ENCODE results near the gene ARHGAP15. TPM values are rescaled to one million over a fixed set of nuclear protein-coding genes. Genes with fewer than 3 reads are reported as not detected.

The ARHGAP15 gene
- total RNA-seq, 2 donors from 2014 or later: 2.6 to 6.9 TPM

- TF ChIP-seq CTCF (IDR thresholded peaks at IDR 0.05): no peak
Measured at GRCh38 chr2:143586119-143586518, 456.9 kb downstream of the ARHGAP15 start.

GRCh38 chr2:143588746-143589145 lies 459.5 kb downstream of the ARHGAP15 start:
- H3K4me3 ChIP-seq: no peak overlapping the region
- DNase-seq (ENCODE audit: low spot score): no peak
- no peaks in the 10 kb centered on the region for H3K27me3 ChIP-seq
- no peak overlapping the region for H3K27ac ChIP-seq
- peaks cover 0 to 19% of the 10 kb centered on the region in 2 donors for H3K9me3 ChIP-seq
- no peaks in the 10 kb centered on the region for H3K4me1 ChIP-seq
- no peak for TF ChIP-seq CTCF (IDR thresholded peaks at IDR 0.05)
- H3K36me3 ChIP-seq: no peaks in the 10 kb centered on the region

More at GRCh38 chr2:143586119-143586518, 456.9 kb downstream of the ARHGAP15 start:
- no peaks in the 10 kb centered on the region for H3K27me3 ChIP-seq
- no peak overlapping the region for H3K4me3 ChIP-seq
- H3K9me3 ChIP-seq: peaks cover 0 to 19% of the 10 kb centered on the region in 2 donors
- no peak overlapping the region for H3K27ac ChIP-seq
- H3K36me3 ChIP-seq: no peaks in the 10 kb centered on the region
- peaks cover 0 to 12% of the 10 kb centered on the region in 2 donors for H3K4me1 ChIP-seq
- DNase-seq (ENCODE audit: low spot score): no peak

- no peak for TF ChIP-seq CTCF (IDR thresholded peaks at IDR 0.05)
- H3K4me3 ChIP-seq: no peak overlapping the region
- no peaks in the 10 kb centered on the region for H3K9me3 ChIP-seq
- no peaks in the 10 kb centered on the region for H3K4me1 ChIP-seq
- DNase-seq (ENCODE audit: low spot score): no peak
- no peaks in the 10 kb centered on the region for H3K36me3 ChIP-seq
- no peak overlapping the region for H3K27ac ChIP-seq
- no peaks in the 10 kb centered on the region for H3K27me3 ChIP-seq
Measured at GRCh38 chr2:143594161-143594560, 464.9 kb downstream of the ARHGAP15 start.

- TF ChIP-seq CTCF (IDR thresholded peaks at IDR 0.05): no peak
- H3K9me3 ChIP-seq: no peaks in the 10 kb centered on the region
- DNase-seq (ENCODE audit: low spot score): no peak
- no peak overlapping the region for H3K4me3 ChIP-seq
- H3K27ac ChIP-seq: no peak overlapping the region
- no peaks in the 10 kb centered on the region for H3K4me1 ChIP-seq
- no peaks in the 10 kb centered on the region for H3K27me3 ChIP-seq
- H3K36me3 ChIP-seq: no peaks in the 10 kb centered on the region
Measured at GRCh38 chr2:143594745-143595144, 465.5 kb downstream of the ARHGAP15 start.

- H3K36me3 ChIP-seq: no peaks in the 10 kb centered on the region
- no peak overlapping the region for H3K4me3 ChIP-seq
- TF ChIP-seq CTCF (IDR thresholded peaks at IDR 0.05): no peak
- no peak for DNase-seq (ENCODE audit: low spot score)
- H3K27ac ChIP-seq: no peak overlapping the region
- no peaks in the 10 kb centered on the region for H3K4me1 ChIP-seq
- no peaks in the 10 kb centered on the region for H3K27me3 ChIP-seq
- no peaks in the 10 kb centered on the region for H3K9me3 ChIP-seq
Measured at GRCh38 chr2:143600116-143600515, 470.9 kb downstream of the ARHGAP15 start.

- no peak for TF ChIP-seq CTCF (IDR thresholded peaks at IDR 0.05)
- no peak overlapping the region for H3K27ac ChIP-seq
- no peaks in the 10 kb centered on the region for H3K4me1 ChIP-seq
- no peaks in the 10 kb centered on the region for H3K36me3 ChIP-seq
- no peaks in the 10 kb centered on the region for H3K9me3 ChIP-seq
- no peak overlapping the region for H3K4me3 ChIP-seq
- DNase-seq (ENCODE audit: low spot score): no peak
- no peaks in the 10 kb centered on the region for H3K27me3 ChIP-seq
Measured at GRCh38 chr2:143601828-143602227, 472.6 kb downstream of the ARHGAP15 start.

All from right atrium auricular region (tissue), 2 donors.